PC-9 (cell line): ENCODE measurements around the gene COL20A1. TPM values are rescaled to one million over a fixed set of nuclear protein-coding genes. Genes with fewer than 3 reads are reported as not detected.
"Not testable (repeated sequence)": the region's sequence is repeated elsewhere in the genome, so short reads cannot be mapped to it uniquely, and the experiment has no call there.

ENCODE experiments used
- BruUV-seq: library from RNA; stranded (reverse); fragments of 400-500 nt; replicated peaks from 2 replicates; lab custom pipeline; 2021; lab: Mats Ljungman, UMichigan
- CTCF ChIA-PET: fragments of 300-600 bp; sonication (Branson Sonifier 250); formaldehyde crosslinking; loops from one replicate; lab custom pipeline; 2022; ENCODE audit warnings: antibody characterized with exemption; lab: Charles Lee
- POLR2A ChIA-PET: fragments of 300-600 bp; sonication (Branson Sonifier 250); formaldehyde crosslinking; loops from one replicate; lab custom pipeline; 2022; ENCODE audit warnings: antibody characterized with exemption; ENCODE audit not compliant: unreplicated experiment; lab: Charles Lee
- DNase-seq, 2 experiments: peaks; one replicate each; pipeline versions ENCODE4 v3.0.0 to v3.0.0-alpha.2; 2015 to 2022; ENCODE audit warnings: mixed read lengths in 1 of 2
- H2AFZ ChIP-seq: fragments of 200-600 bp; sonication (generic); 2 replicates; pipeline ENCODE4 v1.8.1; 2017; ENCODE audit warnings: antibody characterized with exemption
- H3F3A ChIP-seq: fragments of 200-600 bp; sonication (generic); 2 replicates; pipeline ENCODE4 v1.8.1; 2017; ENCODE audit warnings: antibody characterized with exemption, mild to moderate bottlenecking, low read depth; ENCODE audit not compliant: insufficient read depth
- H3K27ac ChIP-seq: fragments of 200-600 bp; sonication (generic); 2 replicates; pipeline ENCODE4 v1.6.1; 2016; ENCODE audit warnings: mixed run types
- H3K27me3 ChIP-seq: fragments of 200-600 bp; sonication (generic); 2 replicates; pipeline ENCODE4 v1.6.1; 2016; ENCODE audit warnings: low read depth, mixed run types; ENCODE audit not compliant: insufficient read depth
- H3K36me3 ChIP-seq: fragments of 200-600 bp; sonication (generic); 2 replicates; pipeline ENCODE4 v1.6.1; 2016; ENCODE audit warnings: low read depth, mixed run types
- H3K4me1 ChIP-seq: fragments of 200-600 bp; sonication (generic); replicated peaks from 2 replicates; pipeline ENCODE4 v1.6.1; 2016; ENCODE audit warnings: mixed run types; ENCODE audit not compliant: insufficient read depth
- H3K4me2 ChIP-seq: fragments of 200-600 bp; sonication (generic); 2 replicates; pipeline ENCODE4 v1.6.1; 2017; ENCODE audit warnings: mixed run types
- H3K4me3 ChIP-seq: fragments of 200-600 bp; sonication (generic); 2 replicates; pipeline ENCODE4 v1.6.1; 2016; ENCODE audit warnings: mixed run types
- H3K79me2 ChIP-seq: fragments of 200-600 bp; sonication (generic); 2 replicates; pipeline ENCODE4 v1.6.1; 2017; ENCODE audit warnings: low read depth, mixed run types
- H3K9me2 ChIP-seq: fragments of 200-600 bp; sonication (generic); 2 replicates; pipeline ENCODE4 v1.8.1; 2017; ENCODE audit warnings: mild to moderate bottlenecking; ENCODE audit not compliant: insufficient read depth
- H3K9me3 ChIP-seq: fragments of 200-600 bp; sonication (generic); 2 replicates; pipeline ENCODE4 v1.8.1; 2016; ENCODE audit warnings: low read depth; ENCODE audit not compliant: insufficient read depth
- H4K20me1 ChIP-seq: fragments of 200-600 bp; sonication (generic); 2 replicates; pipeline ENCODE4 v1.8.1; 2017; ENCODE audit not compliant: insufficient read depth
- CTCF ChIP-seq: fragments of 200-600 bp; sonication (generic); conservative IDR thresholded peaks from 2 replicates; pipeline ENCODE4 v1.6.1; 2017; ENCODE audit warnings: mixed run types, antibody characterized with exemption, mild to moderate bottlenecking, moderate library complexity
- EZH2 ChIP-seq: fragments of 200-600 bp; sonication (generic); IDR thresholded peaks from 2 replicates; pipeline ENCODE4 v1.8.0; 2017; ENCODE audit warnings: antibody characterized with exemption, low read depth
- intact Hi-C: fragments of 100-400 bp; cut with micrococcal nuclease; formaldehyde crosslinking; loops from one replicate; pipeline ENCODE4 v1.10.0; 2022; ENCODE audit not compliant: unreplicated experiment
- total RNA-seq: library from RNA; stranded (reverse); gene quantifications from 2 replicates; pipeline ENCODE4 v1.2.3, GENCODE V29; 2021

COL20A1 gene
- total RNA-seq, 1 experiment from 2014 or later: not detected

GRCh38 chr20:63301671-63302070 is 8.7 kb downstream of the COL20A1 start:
- Histone ChIP-seq H3K79me2 (no peaks in the 10 kb centered on the region), H3K36me3 (no peaks in the 10 kb centered on the region), H4K20me1 (0 out of 2 replicates have a peak, but pooled peaks cover 3% of the 10 kb centered on the region), H3K4me1 (no peaks in the 10 kb centered on the region), H3K4me2 (no peak overlapping the region), H3K27ac (no peak overlapping the region), H3K27me3 (peaks cover 95% of the 10 kb centered on the region), H3K9me3 (peaks cover 3% of the 10 kb centered on the region; the same call in 1 of the 2 replicates), H3K9me2 (no peaks in the 10 kb centered on the region), H3F3A (peaks cover 7% of the 10 kb centered on the region; the same call in 1 of the 2 replicates), H2AFZ (no peak overlapping the region), H3K4me3 (no peak overlapping the region)
- no TSS peak for BruUV-seq
- ChIA-PET CTCF (no interaction called here), POLR2A (no interaction called here)
- DNase-seq: no peak
- TF ChIP-seq CTCF: no peak
- TF ChIP-seq EZH2: no peak
- intact Hi-C loops: no loop called here

GRCh38 chr20:63303095-63303666 is 10.2 kb downstream of the COL20A1 start:
- CTCF ChIA-PET: no interaction called here
- intact Hi-C loops: no loop called here

GRCh38 chr20:63305393-63305792 is 12.4 kb downstream of the COL20A1 start:
- Histone ChIP-seq H3K36me3 (no peaks in the 10 kb centered on the region), H3K27ac (no peak overlapping the region), H3K4me1 (no peaks in the 10 kb centered on the region), H4K20me1 (0 out of 2 replicates have a peak, but pooled peaks cover 7% of the 10 kb centered on the region), H3K27me3 (peaks cover 95% of the 10 kb centered on the region), H3K4me2 (no peak overlapping the region), H3K9me2 (no peaks in the 10 kb centered on the region), H3K4me3 (no peak overlapping the region), H3F3A (peaks cover 7% of the 10 kb centered on the region; the same call in 1 of the 2 replicates), H2AFZ (no peak overlapping the region), H3K9me3 (peaks cover 3% of the 10 kb centered on the region; the same call in 1 of the 2 replicates), H3K79me2 (no peaks in the 10 kb centered on the region)
- DNase-seq: no peak
- no TSS peak for BruUV-seq
- TF ChIP-seq EZH2: no peak
- no peak for TF ChIP-seq CTCF
- CTCF ChIA-PET: no interaction called here
- POLR2A ChIA-PET: interaction anchor here (0.5 kb wide), 1 partner anchor 41 kb away, joined by 5 read pairs; no protein-coding TSS in a partner anchor
- intact Hi-C loops: no loop called here

More at GRCh38 chr20:63303095-63303666, 10.2 kb downstream of the COL20A1 start:
- H3K4me2 ChIP-seq: no peak overlapping the region
- 0 out of 2 replicates have a peak, but pooled peaks cover 6% of the 10 kb centered on the region for H4K20me1 ChIP-seq
- H3K9me3 ChIP-seq: peaks cover 3% of the 10 kb centered on the region; the same call in 1 of the 2 replicates
- POLR2A ChIA-PET: no interaction called here
- H3K36me3 ChIP-seq: no peaks in the 10 kb centered on the region
- H3K79me2 ChIP-seq: no peaks in the 10 kb centered on the region
- no peaks in the 10 kb centered on the region for H3K4me1 ChIP-seq
- no peak for DNase-seq
- no peak overlapping the region for H2AFZ ChIP-seq
- TF ChIP-seq CTCF (no peak), EZH2 (no peak)
- no peaks in the 10 kb centered on the region for H3K9me2 ChIP-seq
- peaks cover 7% of the 10 kb centered on the region; the same call in 1 of the 2 replicates for H3F3A ChIP-seq
- BruUV-seq: no TSS peak
- no peak overlapping the region for H3K27ac ChIP-seq
- peaks cover 95% of the 10 kb centered on the region for H3K27me3 ChIP-seq
- H3K4me3 ChIP-seq: no peak overlapping the region

DNA sequence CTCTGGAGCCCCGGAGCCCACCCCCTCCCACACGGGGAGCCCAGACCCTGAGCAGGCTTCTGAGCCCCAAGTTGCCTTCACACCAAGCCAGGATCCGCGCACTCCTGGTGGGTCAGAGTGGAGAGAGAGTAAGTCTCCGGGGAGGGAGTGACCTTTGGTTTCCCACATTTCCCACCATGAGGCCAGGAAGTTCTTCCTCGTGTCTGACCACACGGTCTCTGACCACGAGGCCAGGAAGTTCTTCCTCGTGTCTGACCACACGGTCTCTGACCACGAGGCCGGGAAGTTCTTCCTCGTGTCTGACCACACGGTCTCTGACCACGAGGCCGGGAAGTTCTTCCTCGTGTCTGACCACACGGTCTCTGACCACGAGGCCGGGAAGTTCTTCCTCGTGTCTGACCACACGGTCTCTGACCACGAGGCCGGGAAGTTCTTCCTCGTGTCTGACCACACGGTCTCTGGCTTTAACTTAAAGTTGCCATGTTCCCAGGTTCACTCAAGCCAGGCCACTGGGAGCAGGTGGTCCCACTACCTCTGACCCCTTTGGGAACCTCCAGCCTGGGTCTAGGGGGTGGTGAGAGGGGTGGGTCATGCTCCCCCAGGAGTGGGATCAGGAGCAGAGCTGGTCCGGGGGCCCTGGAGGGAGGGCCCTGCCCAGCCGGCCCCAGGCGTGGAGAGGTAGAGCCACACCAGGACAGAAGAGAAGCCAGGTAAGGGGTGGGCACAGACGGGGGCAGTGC is 13.1 kb downstream of the COL20A1 start:
- H3K4me2 ChIP-seq, DNase-seq, H2AFZ ChIP-seq, H3K9me3 ChIP-seq, H3K36me3 ChIP-seq, H3K27ac ChIP-seq, H3F3A ChIP-seq, H4K20me1 ChIP-seq, intact Hi-C loops, H3K9me2 ChIP-seq, BruUV-seq, H3K79me2 ChIP-seq, H3K4me1 ChIP-seq, H3K4me3 ChIP-seq: not testable (repeated sequence)
- CTCF ChIA-PET: interaction anchor here (0.7 kb wide), 1 partner anchor 22 kb away, joined by 3 read pairs; no protein-coding TSS in a partner anchor
- peaks cover 94% of the 10 kb centered on the region for H3K27me3 ChIP-seq
- POLR2A ChIA-PET: interaction anchor here (0.5 kb wide), 1 partner anchor 42 kb away, joined by 5 read pairs; no protein-coding TSS in a partner anchor
